Measurements from ENCODE around the gene PARD6B.
"Not testable (repeated sequence)": the region's sequence is repeated elsewhere in the genome, so short reads cannot be mapped to it uniquely, and the experiment has no call there.

PARD6B gene

GRCh38 chr20:50772420-50773185, 41.2 kb downstream of the PARD6B start:
- FAIRE-seq (no peak), DNase-seq (ENCODE audit: low spot score) (no peak)

DNA sequence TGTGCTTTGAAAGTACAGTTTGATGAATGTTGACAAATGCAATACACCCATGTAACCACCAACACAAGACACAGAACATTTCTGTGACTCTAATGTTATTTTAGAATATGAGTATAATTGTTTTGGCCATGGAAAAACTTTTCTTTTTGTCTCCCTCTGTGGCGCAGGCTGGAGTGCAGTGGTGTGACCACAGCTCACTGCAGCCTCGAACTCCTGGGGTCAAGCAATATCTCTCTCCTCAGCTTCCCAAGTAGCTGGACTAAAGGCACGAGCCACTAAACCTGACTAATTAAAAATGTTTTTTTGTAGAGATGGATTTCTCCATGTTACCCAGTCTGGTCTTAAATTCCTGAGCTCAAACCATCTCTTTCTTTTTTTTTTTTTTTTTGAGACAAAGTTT, 43.1 kb downstream of the PARD6B start:
- no peak for FAIRE-seq

GRCh38 chr20:50776122-50776817, 44.9 kb downstream of the PARD6B start:
- no peak for FAIRE-seq

More for the DNA sequence above, 43.1 kb downstream of the PARD6B start:
- no peak for DNase-seq (ENCODE audit: low spot score)

DNA sequence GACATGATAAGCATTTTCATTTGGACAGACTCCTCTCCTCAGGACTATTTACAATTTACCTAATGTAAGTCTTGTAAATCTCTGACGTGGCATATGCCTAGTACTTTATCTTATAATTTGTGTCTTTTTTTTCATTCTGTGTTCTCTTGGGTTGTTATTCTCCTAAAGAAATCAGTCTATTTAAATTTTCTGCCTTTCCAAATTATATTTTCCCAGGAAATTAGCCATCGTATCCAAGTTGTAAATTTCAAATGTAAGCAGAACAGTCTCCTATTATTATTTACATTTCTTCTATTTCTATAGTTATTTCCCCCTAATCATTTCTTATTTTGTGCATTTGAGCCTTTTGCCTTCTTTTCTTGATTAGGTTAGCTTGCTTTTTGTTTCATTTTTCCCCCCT, 46.0 kb downstream of the PARD6B start:
- DNase-seq (ENCODE audit: low spot score) (no peak), FAIRE-seq (no peak)

More at GRCh38 chr20:50776122-50776817, 44.9 kb downstream of the PARD6B start:
- DNase-seq (ENCODE audit: low spot score), result no peak

- not testable (repeated sequence) for DNase-seq (ENCODE audit: low spot score); FAIRE-seq
These were observed 47.6 kb downstream of the PARD6B start for GRCh38 chr20:50778994-50779393.

DNA sequence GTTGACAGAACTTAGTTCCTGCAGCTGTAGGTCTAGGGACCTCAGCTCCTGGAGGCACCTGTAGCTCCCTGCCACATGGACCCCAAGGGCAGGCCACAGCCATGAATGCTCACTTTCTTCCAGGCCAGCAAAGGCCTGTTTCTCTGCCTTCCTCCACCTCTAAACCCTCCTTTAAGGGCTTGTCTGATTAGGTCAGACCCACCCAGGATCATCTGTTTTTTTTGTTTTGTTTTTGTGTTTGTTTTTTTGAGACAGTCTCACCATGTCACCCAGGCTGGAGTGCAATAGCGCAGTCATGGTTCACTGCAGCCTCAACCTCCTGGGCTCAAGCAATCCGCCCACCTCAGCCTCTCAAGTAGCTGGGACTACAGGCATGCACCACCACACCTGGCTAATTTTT, 52.0 kb downstream of the PARD6B start:
- no peak for FAIRE-seq

DNA sequence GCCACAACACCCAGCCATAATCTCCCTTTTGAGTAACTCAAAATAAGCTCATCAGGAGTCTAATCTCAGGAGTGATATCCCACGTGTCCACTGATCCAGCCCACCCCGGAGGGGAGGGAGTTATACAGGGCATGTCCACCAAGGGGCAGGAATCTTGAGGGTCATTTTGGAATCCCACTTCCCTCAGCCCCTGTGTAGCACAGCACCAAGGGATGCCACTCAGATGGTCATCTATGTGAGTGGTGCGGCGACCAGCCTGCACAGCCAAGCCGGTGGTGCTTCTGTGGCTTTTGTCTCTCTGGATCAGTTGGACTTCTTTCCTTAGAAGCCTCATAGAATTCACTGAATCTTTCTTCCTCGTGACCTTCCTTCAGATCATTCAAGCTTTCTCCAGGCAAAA, 52.5 kb downstream of the PARD6B start:
- FAIRE-seq, result no peak
- DNase-seq (ENCODE audit: low spot score), result no peak

More for the DNA sequence above, 52.0 kb downstream of the PARD6B start:
- no peak for DNase-seq (ENCODE audit: low spot score)

DNA sequence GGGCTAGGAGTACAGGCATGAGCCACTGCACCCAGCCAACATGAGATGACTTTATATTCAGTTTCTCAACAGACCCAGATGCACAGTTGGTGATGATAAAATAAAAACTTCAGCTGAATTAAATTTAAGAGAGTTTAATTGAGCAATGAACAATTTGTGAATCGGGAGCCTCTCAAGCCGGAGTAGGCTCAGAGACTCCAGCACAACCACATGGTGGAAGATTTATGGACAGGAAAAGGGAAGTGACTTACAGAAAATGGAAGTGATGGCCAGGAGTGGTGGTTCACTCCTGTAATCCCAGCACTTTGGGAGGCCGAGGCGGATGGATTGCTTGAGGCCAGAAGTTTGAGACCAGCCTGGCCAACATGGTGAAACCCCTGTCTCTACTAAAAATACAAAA, 53.1 kb downstream of the PARD6B start:
- FAIRE-seq (no peak), DNase-seq (ENCODE audit: low spot score) (no peak)

GRCh38 chr20:50786703-50787102, 55.3 kb downstream of the PARD6B start:
- no peak for FAIRE-seq

GRCh38 chr20:50787181-50787580, 55.8 kb downstream of the PARD6B start:
- no peak for FAIRE-seq
- DNase-seq (ENCODE audit: low spot score), result no peak

More at GRCh38 chr20:50786703-50787102, 55.3 kb downstream of the PARD6B start:
- no peak for DNase-seq (ENCODE audit: low spot score)

GRCh38 chr20:50788045-50788991, 56.9 kb downstream of the PARD6B start:
- FAIRE-seq (no peak), DNase-seq (ENCODE audit: low spot score) (peak; percentile 54)

GRCh38 chr20:50789968-50790650, 58.7 kb downstream of the PARD6B start:
- FAIRE-seq (no peak), DNase-seq (ENCODE audit: low spot score) (no peak)

DNA sequence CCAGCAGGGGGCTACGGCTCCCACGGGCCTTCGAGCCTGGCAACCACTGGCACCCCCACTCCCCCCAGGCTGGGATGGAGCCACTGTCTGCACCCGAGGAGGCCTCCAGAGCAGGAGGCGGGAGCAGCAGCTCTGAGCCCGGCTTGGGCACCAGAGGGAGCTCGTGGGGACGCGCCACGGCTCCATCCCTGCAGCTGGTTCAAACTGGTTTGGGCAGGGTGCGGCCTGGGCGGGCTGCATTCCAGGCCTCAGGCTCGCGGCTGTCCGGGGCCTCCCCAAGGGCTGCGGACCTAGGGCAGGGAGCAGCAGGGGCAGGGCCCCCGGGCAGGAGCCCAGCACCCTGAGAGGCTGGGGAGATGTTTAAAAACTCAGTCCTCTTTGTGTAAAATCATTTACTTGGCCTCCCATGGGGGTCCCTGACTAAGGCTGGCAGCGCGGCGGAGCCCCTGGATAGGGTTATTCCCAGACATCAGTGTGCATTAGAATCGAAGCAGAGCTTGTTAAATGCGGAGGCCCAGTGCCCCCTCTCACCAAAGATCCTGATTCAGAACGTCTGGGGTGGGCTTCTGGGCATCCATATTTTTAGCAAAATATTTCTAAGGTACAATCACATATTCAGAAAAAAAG, 59.4 kb downstream of the PARD6B start:
- FAIRE-seq (no peak), DNase-seq (ENCODE audit: low spot score) (peak; percentile 99)

DNA sequence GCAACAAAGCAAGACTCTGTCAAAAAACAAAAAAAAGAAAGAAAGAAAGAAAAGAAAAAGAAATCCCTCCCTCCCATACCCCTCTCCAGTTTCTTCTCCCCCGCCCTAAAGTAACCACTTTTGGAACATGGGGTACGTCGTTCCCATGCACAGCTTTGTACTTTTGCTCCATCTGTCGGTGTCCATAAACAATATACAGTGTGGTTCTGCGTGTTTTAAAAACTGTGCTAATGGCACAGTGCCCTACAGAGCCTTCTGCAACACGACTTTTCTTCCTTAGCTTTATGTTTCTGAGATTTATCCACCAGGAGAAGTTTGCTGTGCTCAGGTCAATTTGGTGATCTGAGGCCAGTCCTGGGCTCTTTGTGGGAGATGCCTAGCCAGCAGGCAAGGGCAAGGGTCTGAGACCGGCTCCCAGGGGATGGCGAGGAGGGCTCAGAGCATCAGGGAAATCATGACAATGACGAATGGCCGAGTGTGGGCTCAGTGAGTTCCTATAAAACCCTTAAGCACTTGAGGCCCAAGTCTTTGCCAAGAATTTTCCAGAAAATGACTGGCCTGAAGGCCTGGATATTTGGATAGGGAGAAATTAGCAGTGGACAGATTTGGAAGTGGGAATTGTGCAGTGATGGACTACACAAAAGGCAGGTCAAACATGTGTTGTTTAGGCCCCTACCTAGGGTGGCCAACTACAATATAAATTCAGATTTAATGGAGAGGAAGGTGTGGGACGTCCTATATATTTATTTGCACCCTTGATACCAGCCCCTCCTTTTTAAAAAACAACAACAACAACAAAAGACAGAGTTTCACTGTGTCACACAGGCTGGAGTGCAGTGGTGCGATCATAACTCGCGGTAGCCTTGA, 61.6 kb downstream of the PARD6B start:
- FAIRE-seq (no peak), DNase-seq (ENCODE audit: low spot score) (no peak)

DNA sequence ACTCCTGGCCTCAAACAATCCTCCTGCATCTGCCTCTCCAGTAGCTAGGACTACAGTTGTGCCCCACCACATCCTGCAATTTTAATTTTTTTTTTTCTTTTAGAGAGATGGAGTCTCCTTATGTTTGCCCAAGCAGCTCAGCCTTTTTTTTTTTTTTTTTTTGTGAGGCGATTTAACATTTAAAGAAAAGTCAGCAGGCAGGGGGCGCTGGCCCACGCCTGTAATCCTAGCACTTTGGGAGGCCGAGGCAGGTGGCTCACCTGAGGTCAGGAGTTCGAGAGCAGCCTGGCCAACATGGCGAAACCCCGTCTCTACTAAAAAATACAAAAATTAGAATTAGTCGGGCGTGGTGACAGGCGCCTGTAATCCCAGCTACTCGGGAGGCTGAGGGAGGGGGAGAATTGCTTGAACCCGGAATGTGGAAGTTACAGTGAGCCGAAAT, 62.2 kb downstream of the PARD6B start:
- not testable (repeated sequence) for DNase-seq (ENCODE audit: low spot score); FAIRE-seq

DNA sequence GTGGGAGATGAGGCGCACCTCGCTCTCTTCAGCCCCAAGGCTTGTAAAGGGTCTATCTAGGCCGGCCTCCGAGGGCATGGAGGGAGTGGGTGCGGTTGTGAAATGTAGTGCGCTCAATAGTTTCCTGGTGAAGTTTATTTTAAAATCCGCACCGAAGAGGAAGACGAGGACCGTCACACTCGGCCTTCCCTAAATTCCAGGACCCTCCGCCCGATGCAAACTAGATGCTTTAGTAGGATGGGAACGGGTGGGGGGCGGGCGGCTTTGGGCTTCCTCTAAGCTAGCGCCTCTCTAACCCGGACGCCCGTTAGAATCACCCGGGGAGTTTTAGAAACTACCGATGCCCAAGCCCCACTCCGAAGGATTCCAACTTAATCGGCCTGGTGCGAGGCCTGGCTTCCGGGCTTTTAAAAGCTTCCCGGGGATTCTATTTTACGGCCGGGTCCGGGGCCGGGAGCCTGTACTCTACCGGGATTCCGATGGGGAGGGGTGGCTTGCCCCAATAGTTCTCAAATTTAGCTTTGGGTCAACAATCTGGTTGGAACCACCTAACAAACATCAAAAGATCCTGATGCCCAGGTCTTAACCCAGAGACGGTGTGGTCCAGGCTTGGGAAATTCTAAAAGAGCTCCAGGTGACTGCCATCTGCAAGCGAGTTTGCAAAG, 62.9 kb downstream of the PARD6B start:
- no peak for DNase-seq (ENCODE audit: low spot score)
- no peak for FAIRE-seq

- DNase-seq (ENCODE audit: low spot score) (peak; percentile 100), FAIRE-seq (peak; percentile 82)
These were observed 63.7 kb downstream of the PARD6B start, which contains the start of gene BCAS4 for GRCh38 chr20:50794846-50795634. TSS of gene BCAS4 (plus strand) at chr20:50795061. CDS start at chr20:50795084, 23 bp downstream.

DNA sequence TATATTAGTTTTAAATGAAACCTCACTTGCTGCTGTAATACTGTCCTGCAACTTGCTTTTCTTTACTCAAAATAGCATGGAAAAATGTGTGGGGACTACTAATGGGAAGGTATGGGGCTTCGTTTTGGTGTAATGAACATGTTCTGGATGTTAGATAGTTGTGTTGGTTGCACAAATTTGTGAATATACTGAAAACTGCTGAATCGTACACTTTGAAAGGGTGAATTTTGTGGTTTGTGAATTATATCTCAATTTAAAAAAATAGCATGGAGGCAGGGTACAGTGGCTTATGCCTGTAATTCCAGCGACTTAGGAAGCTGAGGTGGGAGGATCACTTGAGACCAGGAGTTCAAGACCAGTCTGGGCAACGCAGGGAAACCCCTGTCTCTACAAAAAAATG, 65.8 kb downstream of the PARD6B start:
- no peak for FAIRE-seq
- DNase-seq (ENCODE audit: low spot score), result no peak

All from urothelium cell line (cell line).